Skeletal muscle cell (primary cell): Measurements from ENCODE around the gene RABGAP1.

Experiments
- DNase-seq: peaks from one replicate; pipeline ENCODE4 v3.0.0-alpha.2; 2010; ENCODE audit warnings: low read depth
- H3K4me3 ChIP-seq: 2 replicates; pipeline ENCODE4 v1.5.1; 2011; ENCODE audit warnings: low read depth, mild to moderate bottlenecking, control low read depth, low read length, moderate library complexity

Gene RABGAP1

GRCh38 chr9:123039617-123040219 is 98.9 kb downstream of the RABGAP1 start:
- H3K4me3 ChIP-seq = no peak overlapping the region
- no peak for DNase-seq

DNA sequence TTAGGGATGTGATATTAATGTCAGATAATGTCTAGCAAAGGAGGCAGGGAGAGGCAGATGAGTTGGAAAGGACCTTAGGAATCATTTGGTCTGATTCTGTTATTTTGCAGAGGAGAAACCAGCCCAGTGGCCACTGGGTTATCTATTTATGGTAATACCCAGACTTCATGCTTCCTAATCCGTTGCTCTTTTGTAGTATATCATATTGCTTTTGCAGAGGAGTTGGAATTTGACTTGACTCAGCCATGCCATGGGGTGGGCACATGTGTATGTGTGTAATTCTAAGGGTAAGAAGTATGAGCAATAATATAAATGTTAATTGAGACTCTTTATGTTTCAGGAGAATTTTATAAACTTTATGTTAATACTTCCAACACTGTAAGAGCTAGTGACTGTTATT is 100.0 kb downstream of the RABGAP1 start:
- no peak overlapping the region for H3K4me3 ChIP-seq
- no peak for DNase-seq

DNA sequence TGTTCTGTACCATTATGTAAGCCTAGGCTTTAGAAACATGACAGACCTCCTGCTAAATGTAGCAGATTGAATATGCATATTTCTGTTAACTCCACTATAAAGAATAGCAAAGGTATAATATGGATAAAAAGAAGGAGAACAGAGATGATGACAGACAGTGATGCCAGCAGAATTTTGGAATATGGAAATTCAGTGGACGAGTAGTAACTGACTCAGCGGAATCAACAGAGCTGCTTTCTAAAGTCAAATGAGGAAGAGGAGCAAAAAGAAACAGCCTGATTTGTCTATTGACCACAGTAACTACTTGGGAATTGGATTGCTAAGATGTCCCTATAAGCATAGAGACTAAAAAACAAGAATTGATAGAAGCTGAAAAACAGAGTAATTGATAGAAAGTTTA is 100.7 kb downstream of the RABGAP1 start:
- H3K4me3 ChIP-seq = no peak overlapping the region
- no peak for DNase-seq

GRCh38 chr9:123043081-123043939 is 102.5 kb downstream of the RABGAP1 start:
- no peak overlapping the region for H3K4me3 ChIP-seq

GRCh38 chr9:123044586-123044985 is 103.8 kb downstream of the RABGAP1 start:
- H3K4me3 ChIP-seq = no peak overlapping the region
- peak; percentile 84 for DNase-seq

More at GRCh38 chr9:123043081-123043939, 102.5 kb downstream of the RABGAP1 start:
- no peak for DNase-seq

DNA sequence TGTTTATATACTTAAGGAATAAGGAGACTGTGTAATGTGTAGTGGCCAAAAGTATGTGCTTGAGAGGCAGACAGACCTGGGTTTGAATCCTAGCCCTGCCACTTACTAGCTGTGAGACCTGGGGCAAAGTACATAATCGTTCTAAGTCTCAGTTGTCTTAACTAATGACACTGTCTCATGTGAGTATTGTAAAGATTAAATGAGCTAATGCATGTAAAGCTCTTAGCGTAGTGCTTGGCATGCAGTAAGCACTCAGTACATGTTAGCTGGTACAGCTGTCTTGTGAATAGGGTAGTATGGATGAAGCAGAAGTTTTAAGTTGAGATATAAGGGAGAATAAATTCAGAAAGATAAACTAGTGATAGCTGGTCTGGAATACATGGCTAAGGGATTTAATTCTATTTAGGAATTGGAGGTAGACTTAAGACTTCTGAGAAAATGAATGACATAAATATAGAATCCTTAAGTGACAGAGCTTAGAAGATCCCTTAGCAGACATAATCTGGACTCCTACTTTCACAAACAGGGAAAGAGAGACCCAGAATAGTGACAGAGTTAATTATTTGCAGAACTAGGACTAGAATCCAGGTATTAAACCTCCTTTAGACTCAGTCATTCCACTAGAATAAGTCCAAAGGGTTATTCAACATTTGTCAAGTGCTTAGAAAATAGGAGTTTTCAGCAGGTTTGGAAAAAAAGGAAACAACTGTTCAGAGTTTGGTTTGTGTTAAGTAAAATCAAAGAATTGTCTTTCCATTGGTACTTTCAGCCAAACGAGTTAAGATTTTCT is 105.8 kb downstream of the RABGAP1 start:
- DNase-seq = no peak

DNA sequence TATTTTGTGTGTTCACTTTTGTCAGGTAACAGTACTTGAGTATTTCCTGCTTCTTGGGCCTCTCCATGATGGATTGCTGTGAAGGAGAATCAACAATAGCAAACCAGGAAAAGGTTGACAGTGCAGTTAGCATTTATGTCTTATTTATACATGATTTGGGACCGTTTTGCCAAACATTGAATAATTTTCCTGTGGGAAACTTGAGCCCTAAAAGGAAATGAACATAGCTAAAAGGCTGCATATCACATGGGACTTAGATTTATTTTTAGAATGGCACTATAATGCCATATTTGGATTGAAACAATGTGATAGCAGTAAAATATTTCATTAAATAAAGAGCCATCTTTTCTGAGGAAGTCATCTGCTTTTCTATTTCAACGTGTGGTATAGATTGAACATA is 107.9 kb downstream of the RABGAP1 start:
- no peak overlapping the region for H3K4me3 ChIP-seq
- DNase-seq = peak; percentile 56

More for the DNA sequence above, 105.8 kb downstream of the RABGAP1 start:
- H3K4me3 ChIP-seq = no peak overlapping the region

- H3K4me3 ChIP-seq = no peak overlapping the region
- DNase-seq = peak; percentile 75
These were observed 108.9 kb downstream of the RABGAP1 start for GRCh38 chr9:123049589-123050222.

DNA sequence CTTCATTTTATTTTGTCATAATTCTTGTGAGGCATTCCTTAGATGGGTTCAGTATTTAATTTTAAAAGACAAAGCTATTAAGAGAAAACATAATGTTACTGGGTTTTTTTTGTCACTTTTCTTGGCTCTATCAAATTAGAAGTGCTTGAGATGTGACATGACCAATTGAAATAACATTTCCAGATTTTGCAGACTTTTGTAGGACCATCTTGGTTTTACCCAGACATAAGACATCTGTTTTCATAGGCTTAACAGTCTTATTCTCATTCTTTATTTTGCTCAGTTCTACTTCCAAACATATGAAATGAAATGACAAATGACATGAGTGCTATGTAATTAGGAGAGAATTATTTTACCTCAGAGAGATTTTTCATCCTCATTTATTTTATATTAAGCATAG is 112.2 kb downstream of the RABGAP1 start:
- DNase-seq = no peak
- no peak overlapping the region for H3K4me3 ChIP-seq

GRCh38 chr9:123053711-123054110 is 112.9 kb downstream of the RABGAP1 start:
- DNase-seq = no peak
- no peak overlapping the region for H3K4me3 ChIP-seq

DNA sequence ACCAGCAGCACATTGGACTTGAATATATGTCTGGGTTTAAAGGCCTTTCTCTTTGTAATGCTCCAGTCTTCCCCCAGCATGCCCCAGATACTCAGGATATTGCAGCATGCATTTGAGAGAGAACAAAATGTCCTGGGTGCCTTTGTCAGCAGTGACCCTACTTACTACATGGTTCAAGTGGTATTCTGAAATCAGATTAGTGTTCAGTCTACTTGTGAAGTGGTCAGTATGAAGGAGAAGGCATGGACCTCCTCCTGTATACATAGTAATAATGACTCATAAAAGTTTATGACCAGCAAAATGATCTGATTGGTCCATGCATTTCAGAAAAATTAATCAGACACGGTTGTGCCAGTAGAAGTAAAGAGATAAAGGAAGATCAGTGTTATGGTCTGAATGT is 118.0 kb downstream of the RABGAP1 start:
- DNase-seq = peak; percentile 95
- no peak overlapping the region for H3K4me3 ChIP-seq

GRCh38 chr9:123059472-123060220 is 118.8 kb downstream of the RABGAP1 start:
- DNase-seq = no peak
- no peak overlapping the region for H3K4me3 ChIP-seq

DNA sequence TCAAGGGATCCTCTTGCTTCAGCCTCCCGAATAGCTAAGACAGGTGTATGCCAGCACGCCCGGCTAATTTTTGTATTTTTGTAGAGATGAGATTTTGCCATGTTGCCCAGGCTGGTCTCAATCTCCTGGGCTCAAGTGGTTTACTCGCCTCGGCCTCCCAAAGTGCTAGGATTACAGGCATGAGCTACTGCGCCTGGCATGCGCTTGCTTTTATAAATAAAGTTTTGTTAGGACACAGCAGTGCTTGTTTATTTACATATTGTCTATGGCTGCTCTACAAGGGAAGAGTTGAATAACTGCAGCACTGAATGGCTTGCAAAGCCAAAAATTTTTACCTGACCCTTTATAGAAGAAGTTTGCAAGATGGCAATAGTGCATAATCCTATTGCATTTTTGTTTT is 120.4 kb downstream of the RABGAP1 start:
- no peak for DNase-seq
- H3K4me3 ChIP-seq = no peak overlapping the region

DNA sequence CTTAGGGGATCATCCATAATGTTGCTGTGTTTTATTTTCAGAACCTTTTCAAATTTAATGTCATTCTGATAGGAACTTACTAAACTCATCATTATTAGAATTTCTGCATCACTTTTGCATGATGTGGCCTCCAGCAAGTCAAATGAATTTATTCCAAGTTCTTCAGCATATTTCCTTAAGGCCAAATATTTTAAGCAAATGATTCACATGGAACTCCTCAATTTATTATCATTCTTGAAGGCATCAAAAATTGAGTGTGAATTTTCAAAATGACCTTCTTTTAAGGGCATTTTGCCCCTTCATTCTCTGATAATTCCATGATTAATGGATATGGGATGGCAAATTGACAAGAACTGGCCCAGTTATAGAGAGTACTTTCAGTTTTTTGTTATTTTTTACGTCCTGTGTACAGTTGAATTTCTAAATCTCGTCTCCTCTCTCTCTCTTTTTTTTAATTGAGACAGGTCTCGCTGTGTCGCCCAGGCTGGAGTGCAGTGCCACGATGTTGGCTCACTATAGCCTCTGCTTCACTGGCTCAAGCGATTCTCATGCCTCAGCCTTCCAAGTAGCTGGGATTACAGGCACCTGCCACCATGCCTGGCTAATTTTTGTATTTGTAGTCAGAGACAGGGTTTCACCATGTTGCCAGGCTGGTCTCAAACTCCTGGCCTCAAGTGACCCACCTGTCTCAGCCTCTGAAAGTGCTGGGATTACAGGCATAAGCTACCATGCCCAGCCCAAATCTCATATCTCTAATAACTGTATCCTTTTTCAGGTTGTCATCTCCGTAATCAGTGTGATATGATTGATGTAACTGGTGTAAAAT is 121.7 kb downstream of the RABGAP1 start:
- H3K4me3 ChIP-seq = no peak overlapping the region
- no peak for DNase-seq

GRCh38 chr9:123063177-123063598 is 122.4 kb downstream of the RABGAP1 start:
- H3K4me3 ChIP-seq = no peak overlapping the region
- no peak for DNase-seq

DNA sequence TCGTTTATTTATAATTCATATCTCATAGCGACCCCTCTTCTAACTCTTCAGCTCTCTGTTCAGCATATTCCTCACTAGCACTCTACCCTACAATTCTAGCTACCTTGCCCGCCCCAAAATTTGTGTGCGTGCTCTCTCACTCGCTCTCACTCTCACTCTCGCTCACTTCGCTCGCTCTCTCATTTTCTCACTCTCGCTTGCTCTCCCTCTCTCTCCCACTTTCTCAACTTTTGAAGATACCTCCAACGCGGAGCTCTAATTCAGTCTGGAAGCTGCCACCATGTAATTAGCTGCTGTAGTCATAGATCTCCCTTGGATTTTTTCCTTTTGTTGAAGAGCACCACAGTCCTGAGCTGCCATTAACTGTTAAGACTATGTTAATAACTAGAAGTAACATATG is 123.1 kb downstream of the RABGAP1 start:
- no peak overlapping the region for H3K4me3 ChIP-seq
- no peak for DNase-seq

- DNase-seq = no peak
- no peak overlapping the region for H3K4me3 ChIP-seq
These were observed 123.9 kb downstream of the RABGAP1 start for GRCh38 chr9:123064716-123065115.

- no peak overlapping the region for H3K4me3 ChIP-seq
- no peak for DNase-seq
These were observed 124.4 kb downstream of the RABGAP1 start for GRCh38 chr9:123065196-123065595.
